GM18526 (cell line): ENCODE results near the gene POPDC2.

Experiments used
- POLR2A ChIP-seq: IDR thresholded peaks from 3 replicates; pipeline ENCODE4 v1.6.1; 2011; ENCODE audit not compliant: insufficient read length; ENCODE audit errors: extremely low read depth

POPDC2 gene

GRCh38 chr3:119595639-119596334 is 64.6 kb downstream of the POPDC2 start:
- TF ChIP-seq POLR2A = no peak

GRCh38 chr3:119594066-119594465 is 66.3 kb downstream of the POPDC2 start:
- no peak for TF ChIP-seq POLR2A

GRCh38 chr3:119592861-119593260 is 67.5 kb downstream of the POPDC2 start:
- TF ChIP-seq POLR2A = no peak
